Measurements from ENCODE around the gene CMC4. TPM values are rescaled to one million over a fixed set of nuclear protein-coding genes. Genes with fewer than 3 reads are reported as not detected.

CMC4 gene
- total and polyA plus RNA-seq, 9 donors = 6.6 to 12.9 (median 9.2) TPM

Other genes starting within 250 kb of the CMC4 start
- gene SMIM9, start 236.5 kb downstream of the CMC4 start, total RNA-seq = not detected
- not detected for gene SMIM9, start 236.5 kb downstream of the CMC4 start, polyA plus RNA-seq (ENCODE audit: insufficient read depth in 1 of 8, insufficient read length in 8 of 8, low replicate concordance in 1 of 8)
- 1.3 TPM for gene F8A1, start 184.8 kb downstream of the CMC4 start, total RNA-seq
- gene F8A1, start 184.8 kb downstream of the CMC4 start, polyA plus RNA-seq (ENCODE audit: insufficient read depth in 1 of 8, insufficient read length in 8 of 8, low replicate concordance in 1 of 8) = 10 to 100 TPM in 7 of 8 donors, 1 to 10 TPM in 1; 3.6 to 19.4 (median 12.9) TPM
- gene F8, start 48.4 kb downstream of the CMC4 start, total RNA-seq = 6.4 TPM
- gene F8, start 48.4 kb downstream of the CMC4 start, polyA plus RNA-seq (ENCODE audit: insufficient read depth in 1 of 8, insufficient read length in 8 of 8, low replicate concordance in 1 of 8) = 1 to 10 TPM; 3.6 to 7.0 (median 4.7) TPM
- gene FUNDC2, start 44.3 kb downstream of the CMC4 start, total RNA-seq = 155 TPM
- gene FUNDC2, start 44.3 kb downstream of the CMC4 start, polyA plus RNA-seq (ENCODE audit: insufficient read depth in 1 of 8, insufficient read length in 8 of 8, low replicate concordance in 1 of 8) = 100 to 1,000 TPM; 131 to 175 (median 139) TPM
- 15.6 TPM for gene MTCP1, start within 50 bp of the CMC4 start, total RNA-seq
- 10 to 100 TPM in 7 of 8 donors, 1 to 10 TPM in 1; 9.7 to 16.0 (median 12.6) TPM for gene MTCP1, start within 50 bp of the CMC4 start, polyA plus RNA-seq (ENCODE audit: insufficient read depth in 1 of 8, insufficient read length in 8 of 8, low replicate concordance in 1 of 8)
- gene BRCC3, start 372 bp upstream of the CMC4 start, total RNA-seq = 9.4 TPM
- 10 to 100 TPM; 14.0 to 18.2 (median 16.0) TPM for gene BRCC3, start 372 bp upstream of the CMC4 start, polyA plus RNA-seq (ENCODE audit: insufficient read depth in 1 of 8, insufficient read length in 8 of 8, low replicate concordance in 1 of 8)
- 60.3 TPM for gene VBP1, start 145.3 kb upstream of the CMC4 start, total RNA-seq
- 10 to 100 TPM; 52.5 to 67.5 (median 61.4) TPM for gene VBP1, start 145.3 kb upstream of the CMC4 start, polyA plus RNA-seq (ENCODE audit: insufficient read depth in 1 of 8, insufficient read length in 8 of 8, low replicate concordance in 1 of 8)
- 0.40 TPM for gene RAB39B, start 193.4 kb upstream of the CMC4 start, total RNA-seq
- under 1 TPM; 0.34 to 0.69 (median 0.52) TPM for gene RAB39B, start 193.4 kb upstream of the CMC4 start, polyA plus RNA-seq (ENCODE audit: insufficient read depth in 1 of 8, insufficient read length in 8 of 8, low replicate concordance in 1 of 8)

Data from muscle of leg (tissue), 9 donors.